A673 (cell line): ENCODE measurements around the gene UST. TPM values are rescaled to one million over a fixed set of nuclear protein-coding genes. Genes with fewer than 3 reads are reported as not detected.

Experiments used
- BruUV-seq: library from RNA; stranded (reverse); fragments of 400-500 nt; replicated peaks from 2 replicates; lab custom pipeline; 2021; lab: Mats Ljungman, UMichigan
- CTCF ChIA-PET: fragments of 300-600 bp; sonication (Branson Sonifier 250); formaldehyde crosslinking; loops from one replicate; lab custom pipeline; 2022; ENCODE audit warnings: antibody characterized with exemption; lab: Charles Lee
- POLR2A ChIA-PET: fragments of 300-600 bp; sonication (Branson Sonifier 250); formaldehyde crosslinking; loops from one replicate; lab custom pipeline; 2022; ENCODE audit warnings: antibody characterized with exemption; ENCODE audit not compliant: low non-redundant PET; lab: Charles Lee
- DNase-seq: peaks from one replicate; pipeline ENCODE4 v3.0.0-alpha.2; 2015; ENCODE audit warnings: low spot score
- H3K27ac ChIP-seq: fragments of 200-600 bp; sonication (generic); 2 replicates; pipeline ENCODE4 v1.5.1; 2016; ENCODE audit warnings: mixed run types, low read depth, mild to moderate bottlenecking, mixed read lengths, antibody characterized with exemption, low read length; ENCODE audit not compliant: poor library complexity, severe bottlenecking
- H3K27me3 ChIP-seq: fragments of 200-600 bp; sonication (generic); replicated peaks from 2 replicates; pipeline ENCODE4 v1.6.1; 2017; ENCODE audit warnings: mixed run types, low read depth, mild to moderate bottlenecking, mixed read lengths, antibody characterized with exemption, low read length; ENCODE audit not compliant: insufficient read depth, poor library complexity
- H3K36me3 ChIP-seq: fragments of 200-600 bp; sonication (generic); 2 replicates; pipeline ENCODE4 v1.6.1; 2016; ENCODE audit warnings: mixed run types, mild to moderate bottlenecking, mixed read lengths, antibody characterized with exemption, low read length; ENCODE audit not compliant: insufficient read depth, poor library complexity, severe bottlenecking
- H3K4me1 ChIP-seq: fragments of 200-600 bp; sonication (generic); 2 replicates; pipeline ENCODE4 v1.6.1; 2017; ENCODE audit warnings: mixed run types, mild to moderate bottlenecking, mixed read lengths, antibody characterized with exemption, low read length; ENCODE audit not compliant: insufficient read depth, poor library complexity, severe bottlenecking
- H3K4me3 ChIP-seq: fragments of 200-600 bp; sonication (generic); 2 replicates; pipeline ENCODE4 v1.5.1; 2016; ENCODE audit warnings: low read depth, mixed run types, mild to moderate bottlenecking, mixed read lengths, low read length; ENCODE audit not compliant: poor library complexity, severe bottlenecking
- H3K9me3 ChIP-seq: fragments of 200-600 bp; sonication (generic); 2 replicates; pipeline ENCODE4 v1.6.1; 2016; ENCODE audit warnings: mixed run types, low read depth, mild to moderate bottlenecking, mixed read lengths, antibody characterized with exemption, low read length; ENCODE audit not compliant: poor library complexity, severe bottlenecking
- CTCF ChIP-seq: fragments of 300-800, 200-600 bp; sonication (generic); conservative IDR thresholded peaks from 2 replicates; pipeline ENCODE4 v1.5.1; 2017; ENCODE audit warnings: low read depth, mild to moderate bottlenecking, antibody characterized with exemption, low read length, moderate library complexity, mixed read lengths
- EZH2 ChIP-seq: fragments of 200-600 bp; sonication (generic); IDR thresholded peaks from 2 replicates; pipeline ENCODE4 v1.6.1; 2017; ENCODE audit warnings: borderline replicate concordance, low read depth, mild to moderate bottlenecking, mixed read lengths, antibody characterized with exemption, low read length; ENCODE audit not compliant: poor library complexity, severe bottlenecking
- intact Hi-C: fragments of 100-400 bp; cut with micrococcal nuclease; formaldehyde crosslinking; loops from one replicate; pipeline ENCODE4 v1.10.0; 2022; ENCODE audit not compliant: unreplicated experiment
- total RNA-seq: library from RNA; stranded (reverse); gene quantifications from 2 replicates; pipeline ENCODE4 v1.2.3, GENCODE V29; 2021

UST gene
- total RNA-seq, 1 experiment from 2014 or later: 1.5 TPM

DNA sequence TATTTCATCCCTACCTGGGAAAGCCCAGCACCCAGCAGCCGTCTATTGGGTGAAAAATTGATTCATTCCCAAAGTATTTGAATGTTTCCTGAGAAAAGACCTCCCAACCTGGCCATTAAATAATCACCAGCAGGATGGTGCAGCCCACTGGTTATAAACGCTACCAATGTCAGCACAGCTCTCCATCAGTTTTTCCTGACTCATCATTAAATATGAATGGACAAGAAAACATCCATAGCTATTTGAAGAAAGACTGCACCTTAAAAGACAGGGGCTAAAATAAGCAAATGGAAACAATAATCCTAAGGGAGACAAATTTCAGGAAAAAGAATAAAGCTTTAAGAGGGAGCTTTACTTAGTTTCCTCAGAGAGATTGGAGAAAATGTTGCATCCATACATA lies 261.9 kb downstream of the UST start:
- no peak for DNase-seq
- ChIA-PET POLR2A (no interaction called here), CTCF (no interaction called here)
- Histone ChIP-seq H3K4me3 (no peak overlapping the region), H3K36me3 (no peaks in the 10 kb centered on the region), H3K27ac (no peak overlapping the region), H3K4me1 (no peaks in the 10 kb centered on the region), H3K9me3 (no peaks in the 10 kb centered on the region), H3K27me3 (no peaks in the 10 kb centered on the region)
- no peak for TF ChIP-seq CTCF
- no peak for TF ChIP-seq EZH2
- intact Hi-C loops: no loop called here
- no TSS peak for BruUV-seq

GRCh38 chr6:149012040-149012545 lies 265.3 kb downstream of the UST start:
- no peak overlapping the region for H3K27ac ChIP-seq
- peak; percentile 56 for DNase-seq
- H3K27me3 ChIP-seq: no peaks in the 10 kb centered on the region
- no peak for TF ChIP-seq CTCF
- H3K4me1 ChIP-seq: peaks cover 3% of the 10 kb centered on the region
- POLR2A ChIA-PET: no interaction called here
- intact Hi-C loops: no loop called here
- no peaks in the 10 kb centered on the region for H3K36me3 ChIP-seq
- H3K4me3 ChIP-seq: no peak overlapping the region
- CTCF ChIA-PET: no interaction called here
- no TSS peak for BruUV-seq
- no peaks in the 10 kb centered on the region for H3K9me3 ChIP-seq

DNA sequence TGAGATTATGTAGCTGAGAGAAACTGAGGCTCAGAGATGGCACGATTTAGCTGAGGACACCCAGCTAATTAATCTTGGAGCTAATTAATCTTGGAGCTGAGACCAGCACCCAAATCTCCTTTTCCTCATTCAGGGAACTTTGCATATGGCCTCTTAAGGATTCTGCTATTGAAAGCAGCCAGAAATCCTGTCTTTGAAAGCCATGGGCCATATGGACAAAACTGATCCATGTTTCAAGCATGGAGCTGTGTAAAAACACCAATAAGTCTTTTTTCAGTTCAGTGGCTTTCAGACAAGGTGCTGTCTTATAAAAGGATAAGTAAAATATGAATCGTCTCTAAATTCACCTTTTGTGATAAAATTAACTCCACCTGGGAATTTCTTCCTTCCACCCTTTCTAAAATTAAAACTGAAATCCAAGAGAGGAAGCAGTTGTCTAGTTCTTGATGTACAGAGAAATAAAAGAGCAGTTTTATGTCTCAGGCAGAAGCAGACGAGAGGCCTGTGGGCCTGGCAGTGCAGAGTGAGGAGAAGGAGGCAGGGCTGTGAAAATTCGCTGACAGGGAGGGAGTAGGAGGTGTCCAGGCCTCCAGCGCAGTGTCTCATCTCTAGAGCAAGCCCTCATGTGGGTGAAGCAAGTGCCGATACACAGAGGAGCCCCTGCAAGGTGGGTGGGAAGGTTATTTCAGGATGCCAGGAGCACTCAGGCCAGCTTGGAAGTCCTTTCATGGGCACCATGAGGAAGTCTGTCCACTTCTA lies 266.9 kb downstream of the UST start:
- CTCF ChIA-PET: no interaction called here
- no TSS peak for BruUV-seq
- Histone ChIP-seq H3K27ac (no peak overlapping the region), H3K9me3 (no peaks in the 10 kb centered on the region), H3K36me3 (no peaks in the 10 kb centered on the region), H3K4me3 (no peak overlapping the region), H3K4me1 (peaks cover 3% of the 10 kb centered on the region), H3K27me3 (no peaks in the 10 kb centered on the region)
- POLR2A ChIA-PET: no interaction called here
- TF ChIP-seq EZH2 (no peak), CTCF (no peak)
- no peak for DNase-seq
- intact Hi-C loops: no loop called here
